HG02852 (cell line): Measurements from ENCODE around the gene UTP15.

Experiments
- ATAC-seq: cut with Tn5 transposase; IDR thresholded peaks from one replicate; pipeline ENCODE4 v1.9.1; 2021; ENCODE audit warnings: mild to moderate bottlenecking, moderate library complexity; ENCODE audit not compliant: unreplicated experiment

Gene UTP15

DNA sequence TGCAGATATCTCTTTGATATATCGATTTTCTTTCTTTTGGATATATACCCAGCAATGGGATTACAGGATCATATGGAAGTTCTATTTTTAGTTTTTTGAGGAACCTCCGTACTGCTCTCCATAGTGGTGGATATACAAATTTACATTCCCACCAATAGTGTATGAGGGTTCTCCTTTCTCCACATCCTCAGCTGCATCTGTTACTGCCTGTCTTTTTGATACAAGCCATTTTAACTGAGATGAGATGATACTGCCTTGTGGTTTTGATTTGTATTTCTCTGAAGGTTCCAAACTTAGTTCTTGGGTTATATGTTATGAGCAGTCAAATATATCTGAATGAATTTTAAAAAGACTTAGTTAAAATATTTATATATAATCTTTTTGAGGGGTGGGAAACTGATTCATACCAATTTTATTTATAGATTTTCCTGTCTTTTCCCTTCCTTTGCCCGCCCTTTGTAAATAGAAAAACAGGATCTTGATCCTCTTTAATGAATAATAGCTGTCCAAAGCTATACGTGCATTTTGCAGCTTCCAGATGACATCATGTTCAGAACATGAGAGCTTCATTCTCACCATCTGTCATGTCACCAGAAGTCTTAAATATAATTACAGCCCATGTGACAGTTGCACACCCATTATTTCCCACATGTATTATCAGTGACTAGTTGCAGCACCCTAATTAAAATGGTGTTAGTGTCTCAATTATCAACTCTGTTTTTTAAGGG lies 54.2 kb downstream of the UTP15 start:
- ATAC-seq, result no peak

DNA sequence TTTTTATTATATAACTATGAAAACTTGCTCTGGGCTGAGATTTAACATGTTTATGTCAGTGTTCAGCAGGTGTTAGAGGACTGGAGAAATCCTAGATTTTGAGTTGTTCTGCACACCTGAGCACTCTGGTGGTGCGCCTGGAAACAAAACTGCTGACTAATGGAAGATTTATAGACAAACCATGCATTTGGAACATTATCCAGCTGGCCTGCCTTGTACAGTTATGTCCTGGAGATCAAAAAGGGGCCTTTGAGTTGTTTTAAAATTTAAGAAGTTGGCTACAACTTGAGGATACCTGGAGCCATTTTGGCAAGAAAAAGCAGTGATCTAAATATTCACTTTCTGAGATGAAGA lies 54.8 kb downstream of the UTP15 start:
- ATAC-seq, result no peak

DNA sequence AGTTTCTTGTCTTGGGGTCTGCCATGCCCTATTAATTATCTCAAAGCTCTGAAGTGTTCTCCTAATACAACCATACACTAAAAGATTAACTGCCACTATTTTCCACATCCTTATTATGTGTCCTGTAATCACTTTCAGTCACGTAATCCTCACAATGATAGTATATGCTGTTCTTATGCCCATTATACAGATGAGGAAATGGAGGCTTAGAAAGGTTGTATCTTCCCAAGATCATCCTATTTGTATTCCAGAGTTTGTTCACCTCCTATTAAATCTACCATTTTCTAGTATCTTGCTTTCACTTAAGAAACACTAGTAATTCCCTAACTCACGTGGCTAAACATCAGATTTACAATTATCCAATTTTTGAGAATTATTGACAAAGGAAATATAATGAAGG lies 57.5 kb downstream of the UTP15 start:
- no peak for ATAC-seq

DNA sequence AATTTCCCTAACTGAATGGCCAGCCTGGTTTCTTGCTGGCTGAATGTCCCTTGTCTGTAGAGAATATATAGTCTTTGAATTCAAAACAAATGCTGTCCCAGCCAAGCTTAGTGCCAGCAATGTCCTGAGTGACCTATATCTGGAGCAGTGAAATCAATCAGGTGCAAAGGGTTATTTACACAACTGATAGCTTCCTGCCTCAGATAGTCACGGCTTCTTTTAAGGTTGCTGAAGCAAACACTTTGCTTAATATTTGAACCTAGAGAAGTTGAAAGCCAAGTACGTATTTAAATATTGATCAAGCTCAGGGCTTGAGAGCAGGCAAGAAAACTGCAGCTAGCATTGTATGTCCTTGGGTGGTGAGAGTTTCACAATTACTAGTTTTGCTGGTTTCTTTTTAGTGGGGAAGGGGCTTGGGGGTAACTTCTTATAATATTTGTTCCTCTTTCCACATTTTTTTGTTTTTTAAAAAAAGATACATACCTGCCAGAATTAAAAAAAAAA lies 58.4 kb downstream of the UTP15 start:
- no peak for ATAC-seq

DNA sequence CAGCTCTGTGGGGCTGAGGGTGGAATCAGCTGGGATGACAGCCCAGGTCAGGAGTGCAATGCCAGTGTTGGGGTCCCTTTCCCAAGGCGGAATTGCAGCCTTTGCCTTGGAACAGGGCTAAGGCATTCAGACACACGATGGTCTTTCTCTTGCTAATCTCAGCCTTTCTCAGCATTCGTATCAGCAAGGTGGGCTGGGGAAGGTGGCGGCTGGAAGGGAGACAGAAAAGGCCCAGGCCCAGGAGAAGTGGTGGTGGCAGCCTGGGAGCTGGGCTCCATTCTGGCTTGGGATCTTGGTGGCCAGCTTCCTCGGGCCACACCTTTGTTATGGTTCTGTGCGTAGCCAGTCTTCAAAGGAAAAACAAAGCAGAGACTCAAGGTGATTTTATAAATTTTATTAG lies 59.3 kb downstream of the UTP15 start:
- no peak for ATAC-seq

DNA sequence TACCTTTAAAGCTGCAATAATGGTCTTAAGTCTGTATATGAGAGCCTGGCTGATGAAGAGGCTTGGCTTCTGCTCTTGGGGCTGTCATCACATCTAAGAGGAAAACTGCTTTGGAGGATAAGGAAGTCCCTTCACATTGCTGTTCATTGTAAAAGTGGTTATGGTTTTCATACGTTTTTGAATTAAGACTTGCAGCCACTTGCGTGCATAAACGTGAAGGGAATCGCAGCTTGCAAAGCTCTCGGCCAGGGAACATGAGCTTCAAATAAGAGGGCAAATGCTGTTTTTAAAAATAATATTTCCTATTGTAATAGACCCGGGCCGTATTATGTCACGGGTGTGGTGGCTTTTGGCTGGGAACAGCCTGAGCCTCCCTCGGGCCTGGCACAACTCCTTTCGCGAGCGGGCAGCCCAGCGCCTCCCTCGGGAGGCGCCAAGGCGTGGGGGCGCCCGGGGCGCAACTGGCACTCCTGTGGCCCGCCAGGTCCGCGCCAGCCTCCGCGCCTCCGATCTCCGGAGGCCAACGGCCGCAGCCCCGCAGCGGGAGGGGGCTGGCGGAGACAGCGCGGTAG lies 59.9 kb downstream of the UTP15 start:
- ATAC-seq, result no peak

DNA sequence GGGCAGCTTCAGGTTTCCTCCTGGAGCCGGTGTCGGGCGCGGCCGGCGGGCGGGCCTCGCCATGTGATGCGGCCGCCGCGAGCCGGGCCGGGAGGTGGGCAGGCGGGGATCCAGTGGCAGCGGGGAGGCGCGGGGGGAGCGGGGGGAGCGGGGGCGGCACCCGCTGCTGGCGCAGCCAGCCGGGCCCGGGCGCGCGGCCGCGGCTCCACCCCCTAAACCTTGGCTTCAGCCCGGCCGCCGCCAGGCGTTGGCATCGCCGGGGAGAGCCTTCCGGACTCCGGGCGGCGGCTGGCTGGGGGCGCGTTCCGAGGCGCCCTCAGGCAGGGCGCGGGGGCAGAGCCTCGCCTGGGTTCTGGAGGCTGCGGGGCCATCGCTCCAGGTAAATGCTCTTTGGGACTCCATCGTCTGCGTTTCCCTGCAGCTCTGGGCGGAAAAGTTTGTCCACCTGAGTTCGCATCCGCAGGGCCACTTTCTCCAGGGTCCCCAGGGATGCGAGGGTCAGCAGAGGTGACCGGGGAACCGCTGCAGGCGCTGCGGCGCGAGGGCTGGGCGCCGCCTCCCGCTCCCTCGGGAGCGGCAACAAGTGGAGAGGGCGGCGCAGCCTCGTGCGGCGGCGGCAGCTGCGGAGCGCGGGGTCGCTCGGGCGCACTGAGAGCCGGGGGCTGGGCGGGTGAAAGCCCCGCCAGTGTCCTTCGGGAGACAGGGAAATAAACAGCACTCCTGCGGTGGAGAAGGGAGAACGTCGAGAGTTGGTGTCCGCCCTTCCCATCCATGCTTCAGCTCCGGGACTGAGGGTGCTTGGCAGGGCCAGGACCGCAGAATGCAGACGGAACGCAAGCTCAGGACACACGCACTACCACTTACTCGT lies 60.6 kb downstream of the UTP15 start, which contains the start of gene ARHGEF28:
TSS of gene ARHGEF28 (plus strand) at position 253 of the 868 bp plus-strand sequence. CDS start 58,656 bp downstream, outside the sequence.
- no peak for ATAC-seq

DNA sequence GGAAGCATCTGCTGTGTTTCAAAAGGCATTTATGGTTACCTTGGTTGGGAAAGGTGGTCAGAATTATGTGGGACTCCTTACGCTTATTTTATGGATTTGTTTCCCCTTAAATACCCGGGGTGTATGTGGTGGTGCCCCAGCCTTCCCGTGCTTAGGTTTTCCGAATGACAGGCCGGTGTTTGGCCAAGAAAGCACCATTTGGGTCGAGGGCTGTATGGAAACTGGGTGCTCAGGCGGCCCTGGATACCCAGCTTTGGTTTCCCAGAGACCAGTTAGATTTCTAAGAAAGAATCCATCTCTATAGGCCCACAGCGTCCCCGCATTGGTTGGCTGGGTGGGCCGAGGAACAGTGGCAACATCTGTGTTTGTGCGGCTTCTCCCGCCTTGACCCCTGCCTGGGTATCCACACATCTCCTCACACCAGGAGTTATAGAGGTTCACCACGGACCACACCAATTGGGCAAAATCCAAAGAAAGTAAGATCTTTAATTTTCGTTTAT lies 61.3 kb downstream of the UTP15 start:
- ATAC-seq, result no peak

DNA sequence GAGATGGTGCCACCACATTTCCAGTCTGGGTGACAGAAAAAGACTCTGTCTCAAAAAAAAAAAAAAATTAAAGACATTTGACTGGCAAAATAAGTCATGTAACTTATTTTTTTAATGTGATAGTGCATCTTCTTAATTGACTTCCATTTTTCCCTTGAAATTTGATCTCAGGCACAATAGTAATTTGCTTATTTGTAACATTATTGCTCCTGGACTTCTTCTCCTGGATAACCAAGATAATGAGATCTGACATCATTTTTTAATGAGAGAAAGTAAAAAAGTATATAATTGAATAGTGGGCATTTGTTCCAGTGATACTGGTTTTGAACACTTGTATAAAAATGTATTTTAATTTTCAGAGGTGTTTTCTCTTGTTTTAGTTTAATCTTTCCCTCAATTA lies 63.9 kb downstream of the UTP15 start:
- no peak for ATAC-seq

DNA sequence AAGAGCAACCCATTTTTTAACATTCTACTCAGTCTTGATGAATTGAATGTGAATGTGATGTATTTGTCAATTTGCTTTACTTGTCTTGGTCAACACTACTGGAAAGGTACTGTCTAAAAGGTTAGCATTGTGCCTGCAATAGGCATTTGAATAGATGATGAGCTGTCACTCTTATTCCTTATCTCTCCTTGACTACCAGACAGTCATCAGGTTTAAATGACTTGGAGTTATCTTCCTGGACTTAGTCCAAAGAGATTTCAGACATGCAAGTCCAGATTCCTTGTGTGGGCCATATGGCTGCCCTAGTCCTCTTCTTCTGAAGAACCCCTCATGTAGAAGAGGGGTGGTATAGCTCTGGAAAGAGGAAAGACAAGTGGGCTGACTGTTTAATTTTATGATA lies 65.2 kb downstream of the UTP15 start:
- ATAC-seq, result no peak

DNA sequence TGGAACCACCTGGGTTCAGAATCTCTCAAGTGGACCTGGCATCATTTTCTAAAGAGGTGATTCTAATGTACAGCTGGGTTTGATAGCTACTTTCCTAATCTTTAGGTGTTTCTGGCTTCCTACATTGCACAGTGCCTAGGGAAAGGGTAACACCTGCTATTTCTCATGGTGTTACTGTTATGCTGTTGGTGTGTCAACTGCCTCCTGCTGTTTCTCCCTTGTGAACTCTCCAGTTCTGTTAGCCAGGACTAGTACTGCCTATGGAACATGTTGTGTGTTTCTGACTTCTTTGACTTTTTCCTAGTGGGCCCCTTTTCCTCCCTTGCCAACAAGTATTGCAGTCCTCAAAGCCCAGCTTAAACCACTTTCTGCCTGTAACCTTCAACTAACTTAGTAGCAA lies 66.0 kb downstream of the UTP15 start:
- no peak for ATAC-seq
